HG02678 (cell line): ENCODE measurements around the gene MRPL51.
A peak's percentile ranks its signal among the peaks of the same experiment; 100 is the strongest.
"Not testable (repeated sequence)": the region's sequence is repeated elsewhere in the genome, so short reads cannot be mapped to it uniquely, and the experiment has no call there.

Experiments
- ATAC-seq: cut with Tn5 transposase; IDR thresholded peaks from one replicate; pipeline ENCODE4 v1.9.1; 2021; ENCODE audit warnings: mild to moderate bottlenecking, moderate library complexity; ENCODE audit not compliant: unreplicated experiment

MRPL51 gene

GRCh38 chr12:6492838-6493496, at the start of gene MRPL51:
MRPL51 (minus strand) TSS chr12:6493262; CDS start chr12:6493136, 126 bp downstream.
- peak; percentile 76 for ATAC-seq

GRCh38 chr12:6542209-6543009, 49.3 kb upstream of the MRPL51 start:
- no peak for ATAC-seq

GRCh38 chr12:6541371-6542165, 48.5 kb upstream of the MRPL51 start:
- ATAC-seq, result no peak

GRCh38 chr12:6540181-6540877, 47.3 kb upstream of the MRPL51 start:
- ATAC-seq, result peak; percentile 34

- ATAC-seq, result no peak
Observed at GRCh38 chr12:6539707-6540134, 46.7 kb upstream of the MRPL51 start.

GRCh38 chr12:6539314-6539682, 46.2 kb upstream of the MRPL51 start:
- ATAC-seq, result no peak

- ATAC-seq, result no peak
Observed at GRCh38 chr12:6538420-6539313, 45.6 kb upstream of the MRPL51 start.

GRCh38 chr12:6537580-6538419, 44.7 kb upstream of the MRPL51 start:
- ATAC-seq, result not testable (repeated sequence)

GRCh38 chr12:6536894-6537579, 44.0 kb upstream of the MRPL51 start:
- ATAC-seq, result no peak

- no peak for ATAC-seq
Observed at GRCh38 chr12:6535960-6536847, 43.1 kb upstream of the MRPL51 start.

GRCh38 chr12:6535697-6535946, 42.6 kb upstream of the MRPL51 start:
- ATAC-seq, result no peak

GRCh38 chr12:6534945-6535696, 42.1 kb upstream of the MRPL51 start:
- peak; percentile 7 for ATAC-seq

GRCh38 chr12:6534695-6534944, 41.6 kb upstream of the MRPL51 start:
- ATAC-seq, result no peak

GRCh38 chr12:6533923-6534694, 41.0 kb upstream of the MRPL51 start, which contains the start of gene GAPDH:
GAPDH (plus strand) TSS chr12:6534517; CDS start chr12:6534833, 316 bp downstream.
- ATAC-seq, result peak; percentile 69

- no peak for ATAC-seq
Observed at GRCh38 chr12:6533653-6533922, 40.5 kb upstream of the MRPL51 start.

GRCh38 chr12:6532927-6533652, 40.0 kb upstream of the MRPL51 start:
- no peak for ATAC-seq
